H1 (cell line): Measurements from ENCODE around the gene TBCB.

Source experiments
- ATF3 ChIP-seq: IDR thresholded peaks from 2 replicates; pipeline ENCODE4 v1.6.1; 2011; ENCODE audit warnings: low read depth, mild to moderate bottlenecking, low read length; ENCODE audit not compliant: insufficient read depth
- CTCF ChIP-seq, 3 experiments: IDR thresholded peaks; 1 replicate in 2 of 3; 2 replicates in 1 of 3; pipeline versions ENCODE4 v1.5.1 to v1.6.1; 2011; ENCODE audit warnings: low read length in 3 of 3, mild to moderate bottlenecking in 3 of 3, inconsistent platforms in 2 of 3, low read depth in 1 of 3, moderate library complexity in 1 of 3; ENCODE audit not compliant: insufficient read depth in 1 of 3; ENCODE audit errors: control extremely low read depth in 1 of 3
- EZH2 ChIP-seq: fragments of 200-600 bp; sonication (generic); IDR thresholded peaks from 2 replicates; pipeline ENCODE4 v1.7.1; 2012; ENCODE audit warnings: low read depth, mild to moderate bottlenecking, moderate library complexity, low read length, inconsistent platforms; ENCODE audit not compliant: severe bottlenecking
- GTF2F1 ChIP-seq: IDR thresholded peaks from 2 replicates; pipeline ENCODE4 v1.6.1; 2012; ENCODE audit warnings: low read depth, low read length, improper control_type of control experiment, borderline replicate concordance
- POLR2AphosphoS5 ChIP-seq: IDR thresholded peaks from 2 replicates; pipeline ENCODE4 v1.6.1; 2011; ENCODE audit warnings: low read depth, low read length
- RAD21 ChIP-seq, 2 experiments: IDR thresholded peaks in 1 of 2; conservative IDR thresholded peaks in 1 of 2; 2 replicates each; pipeline ENCODE4 v1.6.1; 2011; ENCODE audit warnings: low read depth in 2 of 2, low read length in 2 of 2, improper control_type of control experiment in 1 of 2, inconsistent platforms in 1 of 2, mild to moderate bottlenecking in 1 of 2, moderate library complexity in 1 of 2
- SIRT6 ChIP-seq: IDR thresholded peaks from one replicate; pipeline ENCODE4 v1.7.1; 2012; ENCODE audit warnings: low read length, inconsistent platforms

- TF ChIP-seq CTCF (IDR thresholded peaks at IDR 0.05; ENCODE audit: control extremely low read depth in 1 of 3, insufficient read depth in 1 of 3, low read depth in 1 of 3, low read length in 3 of 3): no peak
- no peak for TF ChIP-seq RAD21 (IDR thresholded peaks at IDR 0.05 in 1 of 2, conservative IDR thresholded peaks at IDR 0.05 in 1 of 2; ENCODE audit: low read depth in 2 of 2, low read length in 2 of 2)
- no peak for TF ChIP-seq POLR2AphosphoS5
- no peak for TF ChIP-seq SIRT6
- no peak for TF ChIP-seq EZH2
- no peak for TF ChIP-seq ATF3
- TF ChIP-seq GTF2F1: no peak
Observed at GRCh38 chr19:36089847-36090246, 25.4 kb upstream of the TBCB start.
